GM18508 (cell line): ENCODE data around the gene BTG4.

ENCODE experiments used
- ATAC-seq: cut with Tn5 transposase; IDR thresholded peaks from one replicate; pipeline ENCODE4 v1.9.1; 2021; ENCODE audit warnings: moderate number of reproducible peaks; ENCODE audit not compliant: insufficient read depth, unreplicated experiment

BTG4 gene

DNA sequence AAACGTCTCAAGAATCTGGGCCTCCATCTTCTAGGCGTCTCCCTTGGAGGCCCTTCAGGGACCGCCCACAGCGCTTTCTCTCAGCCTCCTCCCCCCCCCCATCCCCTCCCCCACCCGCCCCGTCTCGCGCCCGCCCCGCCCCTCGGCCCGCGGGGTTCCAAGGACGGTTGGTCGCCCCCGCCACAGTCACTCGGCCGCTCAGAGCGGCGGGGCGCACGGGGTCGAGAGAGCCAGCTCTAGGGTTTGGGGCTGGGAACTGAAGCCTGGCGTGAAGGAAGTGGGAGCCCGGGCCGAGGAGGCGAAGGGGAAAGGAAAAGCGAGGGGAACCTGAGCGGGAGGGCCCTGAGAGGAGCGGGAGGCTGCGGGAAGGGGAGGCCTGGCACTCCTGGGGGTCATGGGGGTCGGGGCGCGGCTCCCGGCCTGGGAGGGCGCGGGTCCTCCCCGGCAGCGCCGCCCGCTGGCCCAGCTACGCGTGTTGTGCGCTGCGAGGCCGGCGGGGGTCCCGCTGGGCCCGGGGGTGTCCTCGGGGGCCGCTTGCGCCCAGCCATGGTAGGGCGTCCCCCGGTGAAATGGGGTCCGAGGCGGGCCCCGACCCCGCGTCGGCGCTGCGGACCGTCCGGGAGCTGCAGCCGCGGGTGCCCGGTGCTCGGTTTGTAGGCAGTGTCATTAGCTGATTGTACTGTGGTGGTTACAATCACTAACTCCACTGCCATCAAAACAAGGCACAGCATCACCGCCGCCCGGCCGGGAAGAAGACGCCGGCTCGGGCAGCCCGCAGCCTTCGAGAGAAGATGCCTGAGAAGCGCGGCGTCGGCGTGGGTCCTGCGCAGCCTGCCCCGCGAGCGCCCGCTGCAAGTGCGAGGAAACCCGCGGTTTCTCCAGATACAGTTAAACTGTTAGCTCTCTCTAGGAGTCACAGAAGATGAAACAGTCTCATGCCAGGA, at the start of gene BTG4:
Gene BTG4, minus strand, starts transcription at position 91 of the 944 bp plus-strand sequence. CDS start 13,610 bp downstream, outside the sequence.
- no peak for ATAC-seq

DNA sequence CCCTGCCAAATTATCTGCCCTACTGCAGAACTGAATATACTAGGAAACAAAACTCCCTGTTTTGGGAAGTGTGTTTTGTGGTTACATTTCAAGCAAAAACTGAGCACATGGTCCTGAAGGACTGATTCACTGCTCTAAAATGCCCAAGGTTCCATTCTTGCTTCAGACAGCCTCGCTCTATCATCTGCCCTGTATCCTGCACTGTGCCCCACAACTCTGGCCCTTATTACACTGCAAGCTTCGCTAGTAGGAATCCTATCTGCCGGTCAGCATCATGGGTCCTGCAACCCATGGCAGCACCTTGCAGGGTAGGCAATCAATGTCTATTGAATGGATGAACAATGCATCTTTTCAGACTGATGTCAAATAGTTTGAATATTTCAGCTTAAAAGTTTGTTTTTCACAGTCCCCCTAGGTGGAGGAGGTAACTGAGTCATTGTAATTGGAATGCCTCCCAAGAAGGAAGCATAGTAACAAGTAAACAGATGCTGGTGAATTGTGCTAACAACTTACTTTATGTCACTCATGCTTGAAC, 49.7 kb upstream of the BTG4 start:
- ATAC-seq = no peak

DNA sequence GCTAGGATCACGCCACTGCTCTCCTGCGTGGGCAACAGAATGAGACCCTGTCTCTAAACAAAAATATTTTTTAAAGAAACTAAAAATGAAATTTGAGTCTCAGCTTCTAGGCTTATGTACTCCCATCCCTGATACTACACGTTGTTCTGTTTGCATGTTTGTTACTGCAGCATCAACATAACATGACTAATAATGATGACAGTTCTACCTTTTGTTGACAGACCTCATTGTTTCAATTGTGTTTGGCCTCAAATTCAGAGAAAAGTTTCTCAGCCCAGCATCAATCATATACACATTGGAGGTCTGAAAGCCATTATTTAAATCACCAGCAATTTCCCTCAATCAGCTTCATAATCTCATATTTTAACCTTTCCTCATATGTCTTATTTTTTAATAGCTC, 49.1 kb upstream of the BTG4 start:
- no peak for ATAC-seq

DNA sequence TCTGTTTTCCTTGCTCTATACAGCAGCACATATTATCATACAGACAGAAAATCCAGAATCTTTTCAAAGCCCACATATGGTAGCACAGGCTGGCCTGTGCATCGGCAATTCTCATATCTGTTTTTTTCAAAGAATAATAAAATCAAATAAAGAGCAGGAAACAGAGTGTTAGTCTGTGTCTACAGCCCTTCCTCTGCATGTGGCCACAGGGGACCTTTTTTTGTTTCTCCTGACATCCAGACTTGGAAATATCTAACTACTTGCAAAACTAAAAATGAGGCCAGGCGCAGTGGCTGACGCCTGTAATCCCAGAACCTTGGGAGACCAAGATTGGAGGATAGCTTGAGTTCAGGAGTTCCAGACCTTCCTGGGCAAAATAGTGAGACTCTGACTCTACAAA, 48.6 kb upstream of the BTG4 start:
- ATAC-seq = no peak

DNA sequence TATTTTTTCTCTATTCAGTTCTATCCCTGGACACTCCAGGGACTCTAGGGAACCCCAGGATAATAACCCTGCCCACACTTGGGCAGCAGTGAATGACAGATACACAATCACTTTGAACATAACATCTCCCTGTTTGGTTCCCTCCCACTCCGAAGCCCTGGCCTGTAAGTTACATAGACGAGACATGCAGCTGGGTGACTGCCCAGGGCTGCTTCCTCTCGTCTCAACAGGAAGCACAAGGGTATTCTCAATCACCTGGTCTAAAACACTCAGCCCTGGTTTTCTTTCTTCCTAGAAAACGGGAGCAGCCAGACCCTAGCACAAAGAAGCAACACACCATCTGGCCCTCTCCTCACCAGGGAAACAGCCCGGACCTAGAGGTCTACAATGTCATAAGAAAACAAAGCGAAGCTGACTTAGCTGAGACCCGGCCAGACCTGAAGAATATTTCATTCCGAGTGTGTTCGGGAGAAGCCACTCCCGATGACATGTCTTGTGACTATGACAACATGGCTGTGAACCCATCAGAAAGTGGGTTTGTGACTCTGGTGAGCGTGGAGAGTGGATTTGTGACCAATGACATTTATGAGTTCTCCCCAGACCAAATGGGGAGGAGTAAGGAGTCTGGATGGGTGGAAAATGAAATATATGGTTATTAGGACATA, 47.7 kb upstream of the BTG4 start:
- no peak for ATAC-seq

DNA sequence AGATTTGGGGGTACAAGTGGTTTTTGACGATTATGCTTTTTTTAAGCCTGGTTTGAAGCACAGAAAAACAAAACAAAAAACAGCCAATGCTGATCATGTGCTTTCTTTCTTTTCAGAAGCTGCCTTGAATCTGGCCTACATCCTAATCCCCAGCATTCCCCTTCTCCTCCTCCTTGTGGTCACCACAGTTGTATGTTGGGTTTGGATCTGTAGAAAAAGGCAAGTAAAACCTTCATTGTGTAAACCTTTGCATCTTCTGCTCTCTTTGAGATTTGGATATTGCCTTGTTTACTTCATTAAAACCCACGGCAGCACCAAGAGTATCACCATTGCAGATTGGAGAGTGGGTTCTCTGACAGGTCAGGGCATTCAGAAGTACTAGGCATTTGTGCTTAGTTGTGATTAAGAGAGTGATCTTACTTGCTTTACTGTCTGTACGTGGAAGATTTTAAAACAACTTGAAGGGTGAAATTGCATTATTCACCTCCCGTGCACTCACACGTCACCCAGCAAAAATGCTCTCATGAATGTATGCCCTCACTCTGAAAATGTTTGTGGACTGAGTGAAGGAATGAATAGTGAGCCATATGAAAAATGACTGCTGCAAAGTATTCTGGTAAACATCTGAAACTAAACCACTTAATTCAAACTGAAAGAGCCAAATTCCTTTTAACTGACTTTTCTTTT, 45.4 kb upstream of the BTG4 start:
- no peak for ATAC-seq

DNA sequence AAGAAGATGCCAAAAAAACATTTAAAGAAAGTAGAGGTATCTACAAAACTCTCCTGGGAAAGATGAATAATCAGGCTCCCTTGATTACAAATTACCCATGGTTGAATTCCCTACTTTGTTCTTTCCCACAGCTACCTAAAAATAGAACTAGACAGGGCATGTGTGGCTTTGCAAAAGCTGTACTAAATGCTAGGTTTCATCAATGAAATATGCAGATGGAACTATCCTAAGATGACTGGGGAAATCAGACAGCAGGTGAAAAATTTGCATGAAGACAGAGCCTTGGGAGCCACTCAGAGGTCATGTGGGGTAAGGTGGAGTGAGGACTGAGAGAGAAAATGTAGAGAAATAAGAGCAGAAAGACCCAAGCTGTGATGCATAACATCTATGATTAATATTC, 43.1 kb upstream of the BTG4 start:
- no peak for ATAC-seq

DNA sequence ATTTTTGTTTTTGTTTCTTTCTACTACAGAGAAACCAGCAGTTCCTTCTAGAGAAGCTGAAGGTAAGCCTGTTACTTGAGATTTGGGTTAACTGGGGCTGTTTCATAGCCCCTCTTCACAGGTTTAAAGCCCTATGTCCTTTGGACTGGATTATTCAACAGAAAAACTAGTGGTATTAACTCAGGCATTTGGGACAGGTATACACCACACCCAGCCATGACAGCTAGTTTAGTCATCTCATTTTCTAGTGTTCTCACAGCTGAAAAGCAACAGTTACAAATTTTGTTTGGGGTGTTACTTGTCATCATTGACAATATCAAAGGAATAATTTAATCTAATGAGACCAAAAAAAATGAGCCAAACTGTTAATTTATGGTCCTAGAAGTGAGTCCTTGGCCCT, 42.3 kb upstream of the BTG4 start:
- no peak for ATAC-seq

DNA sequence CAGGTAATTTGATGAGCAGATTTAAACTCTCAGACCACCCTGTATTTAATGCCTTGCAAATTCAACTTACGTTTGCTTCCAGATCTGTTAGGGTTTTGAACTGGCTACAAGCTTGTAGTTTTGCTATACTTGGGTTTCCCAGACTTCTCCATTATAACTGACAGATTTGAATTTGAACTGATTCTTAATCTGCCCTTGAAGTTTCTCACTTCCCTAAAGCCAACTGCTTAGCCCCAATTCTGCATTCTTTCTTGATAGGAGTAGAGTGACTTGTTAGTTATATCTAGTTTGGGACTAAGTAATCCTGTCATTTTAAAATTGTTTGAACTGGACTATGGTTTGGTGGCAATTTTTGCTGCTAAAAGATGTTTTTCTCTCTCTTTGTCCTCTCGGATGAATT, 38.1 kb upstream of the BTG4 start:
- no peak for ATAC-seq

DNA sequence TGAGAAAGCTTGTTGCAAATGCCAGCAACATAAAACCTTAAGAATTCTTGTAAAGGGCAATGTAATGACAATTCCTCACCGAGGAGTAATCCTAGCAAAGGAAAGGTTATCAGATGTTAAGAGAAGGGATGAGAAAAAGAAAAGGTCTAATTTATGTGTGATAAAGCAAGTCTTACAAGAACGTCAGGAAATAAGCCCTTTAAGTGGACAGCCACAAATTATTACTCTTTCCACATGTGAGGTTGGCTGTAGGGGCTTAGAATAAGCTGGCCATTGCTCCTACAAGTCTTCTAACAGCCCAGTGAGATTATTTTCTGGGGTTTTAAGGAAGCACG, 37.6 kb upstream of the BTG4 start:
- no peak for ATAC-seq

DNA sequence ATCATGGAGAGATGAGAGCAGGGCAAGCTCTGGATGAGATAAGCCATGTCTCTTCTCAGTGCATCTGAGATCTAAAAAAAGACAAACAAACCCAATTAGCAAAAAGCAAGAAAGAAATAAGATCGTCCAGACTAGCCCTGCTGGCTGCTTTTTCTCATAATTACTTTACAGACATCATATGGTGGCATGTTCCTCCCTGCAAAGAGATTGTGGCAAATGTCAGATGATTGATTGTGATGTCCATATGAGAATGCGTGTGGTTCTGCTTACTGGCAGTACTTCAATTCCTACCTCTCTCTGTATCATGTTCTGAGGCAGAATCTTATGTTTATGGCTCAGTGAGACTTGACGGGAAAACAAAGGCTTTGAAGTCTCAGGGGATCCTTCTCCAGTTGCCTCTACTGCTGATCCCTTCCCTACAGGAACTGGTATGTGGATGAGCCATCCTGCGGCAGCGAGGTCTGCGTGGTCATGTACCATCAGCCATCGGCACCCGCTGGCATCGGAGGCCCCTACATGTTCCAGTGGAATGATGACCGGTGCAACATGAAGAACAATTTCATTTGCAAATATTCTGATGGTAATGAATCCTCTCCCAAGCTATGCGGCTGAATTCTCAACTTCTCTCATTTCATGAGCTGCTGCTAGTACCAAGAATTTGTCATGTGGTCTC, 37.1 kb upstream of the BTG4 start:
- no peak for ATAC-seq

DNA sequence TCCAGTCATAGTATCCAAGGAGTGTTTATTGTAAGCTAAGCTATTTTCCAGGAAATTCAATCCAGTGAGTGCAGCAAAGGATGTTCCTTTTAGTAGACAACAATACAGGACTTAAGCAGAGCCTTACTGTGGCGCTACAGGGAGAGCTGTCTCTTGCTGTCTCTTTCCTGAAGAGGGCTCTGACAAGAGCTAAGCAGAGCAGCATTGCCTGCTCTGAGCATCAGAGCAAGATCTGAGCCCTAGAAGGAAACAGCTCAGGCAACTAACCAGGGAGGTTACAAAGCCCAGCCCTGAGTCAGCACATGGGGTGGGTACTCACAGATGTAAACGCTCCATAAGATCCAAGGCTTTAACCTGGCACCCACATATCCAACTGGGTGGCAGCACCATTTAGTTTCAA, 36.3 kb upstream of the BTG4 start:
- ATAC-seq = no peak

DNA sequence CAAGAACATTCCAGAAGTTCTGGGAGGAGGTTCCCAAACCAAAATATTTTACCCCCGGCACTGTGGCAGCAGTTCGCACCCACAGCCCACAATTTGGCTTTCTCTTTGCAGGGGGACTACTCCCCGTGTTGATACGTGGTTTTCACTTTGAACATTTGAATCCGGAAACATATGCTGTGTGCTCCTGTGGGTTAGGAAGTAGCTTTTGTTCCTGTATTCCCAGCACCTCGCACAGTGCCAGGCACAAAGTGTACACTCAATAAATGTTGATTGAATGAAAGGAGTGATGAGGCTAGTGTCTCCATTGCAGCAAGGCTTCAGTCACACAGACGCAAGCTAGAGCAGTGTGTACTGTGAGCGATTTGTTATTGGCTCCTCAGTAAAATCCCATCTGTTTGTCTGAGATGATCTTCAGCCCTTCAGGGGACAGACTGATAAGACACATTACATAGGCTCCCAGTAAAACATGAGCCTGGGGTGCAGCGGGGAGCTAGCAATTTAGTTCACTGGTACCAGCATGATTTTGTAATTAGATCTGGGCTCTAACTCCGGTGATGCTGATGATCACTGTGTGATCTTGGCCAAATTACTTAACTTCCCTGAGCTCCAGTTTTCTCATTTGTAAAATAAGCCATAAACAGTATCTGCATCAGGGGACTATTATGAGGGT, 30.6 kb upstream of the BTG4 start:
- no peak for ATAC-seq

DNA sequence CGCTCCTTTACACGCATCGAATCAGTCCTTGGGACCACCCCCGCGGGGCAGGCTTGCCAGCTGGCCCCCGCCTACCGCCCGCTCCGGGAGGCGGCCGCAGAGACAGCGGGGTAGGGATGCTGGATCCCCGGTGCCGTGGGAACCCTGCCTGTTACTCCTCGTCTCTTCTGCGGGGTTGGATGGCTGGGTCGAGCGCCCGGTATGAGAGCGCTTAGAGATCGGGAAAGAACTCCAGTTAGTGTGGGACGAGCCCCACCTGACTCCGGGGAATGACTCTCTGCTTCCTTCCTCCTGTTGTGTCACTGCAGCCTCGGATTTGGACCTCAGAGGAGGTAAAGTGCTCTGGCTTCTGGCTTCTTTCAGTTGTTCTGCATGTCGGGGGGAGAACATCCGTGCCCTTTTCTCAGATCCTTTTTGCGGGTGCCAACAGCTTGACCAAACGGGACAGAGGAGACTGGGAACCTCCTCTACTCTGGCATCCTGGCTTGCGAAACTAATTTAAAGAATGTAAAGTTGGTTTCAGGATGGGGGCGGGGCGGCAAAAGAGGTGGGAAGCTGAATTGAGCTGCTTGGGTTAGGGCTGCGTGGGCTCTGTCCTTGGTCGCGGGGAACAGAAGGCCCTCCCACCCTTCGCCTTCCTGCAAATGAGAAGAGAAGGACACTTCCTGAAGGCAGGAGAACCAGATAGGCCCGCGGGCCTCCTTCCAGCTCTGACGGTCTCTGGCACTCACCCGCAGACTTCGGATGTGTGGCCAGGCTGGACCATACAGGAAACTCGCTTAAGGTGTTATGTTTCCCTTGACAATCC, 29.3 kb upstream of the BTG4 start:
- no peak for ATAC-seq

DNA sequence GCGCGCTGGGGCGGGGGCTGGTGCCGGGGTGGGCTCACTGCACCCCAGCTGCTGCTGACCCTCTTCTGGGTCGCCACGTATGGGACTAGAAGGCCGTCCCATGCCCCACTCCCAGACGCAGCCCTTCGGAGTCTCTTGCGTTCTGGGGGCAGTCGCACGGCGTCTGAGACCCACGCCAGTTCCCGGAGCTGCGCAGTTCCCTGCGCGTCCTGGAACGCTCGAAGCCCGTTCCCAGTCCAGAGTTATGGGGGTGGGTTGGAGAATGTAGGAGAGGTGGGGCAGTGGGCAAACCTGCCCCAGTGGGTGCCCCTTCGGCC, 28.7 kb upstream of the BTG4 start:
- no peak for ATAC-seq

DNA sequence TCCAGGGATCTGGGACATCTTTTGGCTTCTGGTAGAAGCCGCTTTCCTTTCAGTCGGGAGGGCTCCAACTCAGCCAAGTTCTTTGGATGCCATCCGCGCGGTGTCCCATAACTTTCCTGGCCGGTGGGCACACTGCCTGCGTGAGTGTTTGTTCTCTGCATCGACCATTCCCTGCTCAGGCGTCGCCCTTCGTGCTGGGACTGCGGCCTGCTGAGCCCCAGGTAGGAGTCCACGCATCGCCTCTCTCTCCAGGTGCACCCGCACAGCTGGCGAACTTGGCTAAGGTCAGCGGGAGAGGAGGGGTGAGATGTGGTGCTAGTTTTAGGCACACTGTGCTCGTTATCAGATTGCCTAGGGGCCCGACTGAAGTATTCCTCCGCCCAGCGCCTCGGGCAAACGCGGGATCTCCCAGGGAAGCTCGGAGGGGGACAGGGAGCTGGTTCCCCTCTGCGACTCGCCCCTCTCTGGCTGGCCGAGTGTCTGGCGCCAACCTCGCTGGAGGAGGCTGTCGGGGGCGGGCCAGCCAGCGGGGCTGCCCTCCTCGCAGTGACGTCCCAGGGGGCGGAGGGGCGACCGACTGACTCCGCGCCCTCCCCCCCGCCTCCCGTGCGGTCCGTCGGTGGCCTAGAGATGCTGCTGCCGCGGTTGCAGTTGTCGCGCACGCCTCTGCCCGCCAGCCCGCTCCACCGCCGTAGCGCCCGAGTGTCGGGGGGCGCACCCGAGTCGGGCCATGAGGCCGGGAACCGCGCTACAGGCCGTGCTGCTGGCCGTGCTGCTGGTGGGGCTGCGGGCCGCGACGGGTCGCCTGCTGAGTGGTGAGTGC, 28.1 kb upstream of the BTG4 start, which contains the start of gene LAYN:
Gene LAYN, plus strand, starts transcription at position 607 of the 823 bp plus-strand sequence. Its CDS starts 124 bp downstream, at position 731.
- no peak for ATAC-seq

DNA sequence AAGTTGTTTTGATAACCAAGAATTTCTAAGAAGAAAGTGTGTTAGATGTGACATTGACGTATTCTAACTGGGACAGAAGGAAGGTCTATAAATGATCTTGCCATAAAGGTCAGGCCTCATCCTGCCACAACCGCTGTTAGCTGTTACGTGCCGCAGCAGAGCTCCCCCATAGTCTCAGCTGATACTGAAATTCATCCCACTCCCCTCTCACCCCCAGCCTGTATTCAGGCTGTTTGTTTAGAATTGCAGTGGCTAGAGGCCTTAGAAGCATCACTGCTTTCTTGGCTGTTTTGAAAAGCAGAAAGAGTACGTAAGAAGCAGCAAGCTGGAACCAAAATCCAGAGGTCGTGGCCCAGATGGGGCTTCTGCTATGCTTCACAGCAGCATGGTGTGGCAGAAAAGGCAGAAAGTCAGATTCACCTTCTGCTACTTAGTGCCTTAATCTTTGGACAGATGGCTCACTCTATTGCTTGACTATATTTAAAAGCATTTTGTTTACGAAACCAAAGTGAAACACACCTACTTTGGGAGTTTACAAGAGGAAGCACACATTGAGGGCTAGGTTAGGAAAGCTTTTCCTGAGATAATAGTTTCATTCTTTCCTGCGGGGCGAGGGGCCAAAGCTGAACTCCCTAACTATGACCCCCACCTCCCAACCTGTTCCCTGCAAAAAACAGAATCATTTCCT, 27.4 kb upstream of the BTG4 start:
- ATAC-seq = no peak
